Smooth muscle cell (in vitro differentiated cells): ENCODE measurements around the gene CHMP4B. TPM values are rescaled to one million over a fixed set of nuclear protein-coding genes. Genes with fewer than 3 reads are reported as not detected.

Source experiments
- DNase-seq: peaks from one replicate; lab custom pipeline; 2025; ENCODE audit not compliant: unreplicated experiment; lab: John Stamatoyannopoulos, UW
- H2AFZ ChIP-seq: fragments of 200-600 bp; sonication (generic); 2 replicates; pipeline ENCODE4 v1.6.0; 2016; ENCODE audit warnings: antibody characterized with exemption, low read depth, mild to moderate bottlenecking
- H3F3A ChIP-seq: fragments of 200-600 bp; sonication (generic); 2 replicates; pipeline ENCODE4 v1.6.0; 2017; ENCODE audit warnings: antibody characterized with exemption, low read depth
- H3K27ac ChIP-seq: fragments of 200-600 bp; sonication (generic); 2 replicates; pipeline ENCODE4 v1.5.1; 2016; ENCODE audit warnings: low read depth, mild to moderate bottlenecking
- H3K27me3 ChIP-seq: fragments of 200-600 bp; sonication (generic); 2 replicates; pipeline ENCODE4 v1.6.1; 2016; ENCODE audit warnings: low read depth, mild to moderate bottlenecking
- H3K36me3 ChIP-seq: fragments of 200-600 bp; sonication (generic); 2 replicates; pipeline ENCODE4 v1.5.1; 2016; ENCODE audit warnings: low read depth
- H3K4me1 ChIP-seq: fragments of 200-600 bp; sonication (generic); 2 replicates; pipeline ENCODE4 v1.5.1; 2016; ENCODE audit warnings: low read depth
- H3K4me2 ChIP-seq: fragments of 200-600 bp; sonication (generic); 2 replicates; pipeline ENCODE4 v1.6.0; 2016; ENCODE audit warnings: mild to moderate bottlenecking
- H3K4me3 ChIP-seq: fragments of 200-600 bp; sonication (generic); 2 replicates; pipeline ENCODE4 v1.5.1; 2016; ENCODE audit warnings: mild to moderate bottlenecking
- H3K79me2 ChIP-seq: fragments of 200-600 bp; sonication (generic); 2 replicates; pipeline ENCODE4 v1.6.0; 2016; ENCODE audit warnings: low read depth, mild to moderate bottlenecking
- H3K9ac ChIP-seq: fragments of 200-600 bp; sonication (generic); 2 replicates; pipeline ENCODE4 v1.6.0; 2016; ENCODE audit warnings: low read depth
- H3K9me3 ChIP-seq: fragments of 200-600 bp; sonication (generic); replicated peaks from 2 replicates; pipeline ENCODE4 v1.5.1; 2016; ENCODE audit warnings: low read depth
- H4K20me1 ChIP-seq: fragments of 200-600 bp; sonication (generic); 2 replicates; pipeline ENCODE4 v1.6.0; 2016; ENCODE audit warnings: low read depth
- CTCF ChIP-seq: fragments of 200-600 bp; sonication (generic); IDR thresholded peaks from 2 replicates; pipeline ENCODE4 v1.5.1; 2017; ENCODE audit warnings: borderline replicate concordance, mild to moderate bottlenecking, antibody characterized with exemption; ENCODE audit not compliant: insufficient read depth, poor library complexity, severe bottlenecking
- WGBS: methylation state at CpG from one replicate; pipeline ENCODE4 v1.1.7; 2016; ENCODE audit warnings: low lambda C conversion rate; 5-methylcytosine and 5-hydroxymethylcytosine counted together
- polyA plus RNA-seq: library from polyadenylated mRNA; unstranded; fragments of >200 nt; fragmentation: Nextera tagmentation; extraction: Ambion mirVana; gene quantifications from 2 replicates; pipeline ENCODE4 v1.2.1, GENCODE V29; 2016
- total RNA-seq: library from RNA; depleted of rRNA; stranded (reverse); fragments of >200 nt; gene quantifications from 2 replicates; pipeline ENCODE4 v1.2.3, GENCODE V29; 2014

CHMP4B gene
- total and polyA plus RNA-seq, 2 experiments from 2014 or later = 6.2 to 49.4 TPM

GRCh38 chr20:33832103-33832804, 21.1 kb downstream of the CHMP4B start:
- Histone ChIP-seq H3K79me2 (peaks cover 92% of the 10 kb centered on the region), H3F3A (peaks cover 15% of the 10 kb centered on the region), H2AFZ (no peak overlapping the region), H3K4me1 (peaks cover 33% of the 10 kb centered on the region), H3K27ac (no peak overlapping the region), H3K4me3 (no peak overlapping the region), H3K36me3 (no peaks in the 10 kb centered on the region), H3K27me3 (no peaks in the 10 kb centered on the region), H3K4me2 (peak overlapping the region; percentile 9), H3K9ac (no peak overlapping the region), H3K9me3 (no peaks in the 10 kb centered on the region), H4K20me1 (peaks cover 100% of the 10 kb centered on the region)
- TF ChIP-seq CTCF = no peak
- 75% methylated on average over 11 of the region's 11 CpGs for WGBS
- no peak for DNase-seq

GRCh38 chr20:33833333-33833732, 22.2 kb downstream of the CHMP4B start:
- Histone ChIP-seq H3K4me1 (peaks cover 27% of the 10 kb centered on the region), H4K20me1 (peaks cover 100% of the 10 kb centered on the region)
- 21% methylated on average over 1 of the region's 1 CpG for WGBS

GRCh38 chr20:33835615-33836172, 24.5 kb downstream of the CHMP4B start:
- H3K4me1 ChIP-seq = peaks cover 5% of the 10 kb centered on the region
- H4K20me1 ChIP-seq = peaks cover 100% of the 10 kb centered on the region
- no peak overlapping the region for H2AFZ ChIP-seq
- H3K79me2 ChIP-seq = peaks cover 100% of the 10 kb centered on the region
- no peaks in the 10 kb centered on the region for H3K27me3 ChIP-seq
- H3K36me3 ChIP-seq = no peaks in the 10 kb centered on the region
- no peaks in the 10 kb centered on the region for H3F3A ChIP-seq
- no peak overlapping the region for H3K27ac ChIP-seq
- 90% methylated on average over 9 of the region's 9 CpGs for WGBS
- no peak overlapping the region for H3K4me3 ChIP-seq
- no peak for TF ChIP-seq CTCF
- DNase-seq = no peak
- no peak overlapping the region for H3K4me2 ChIP-seq
- H3K9ac ChIP-seq = no peak overlapping the region
- no peaks in the 10 kb centered on the region for H3K9me3 ChIP-seq

More at GRCh38 chr20:33833333-33833732, 22.2 kb downstream of the CHMP4B start:
- Histone ChIP-seq H2AFZ (no peak overlapping the region), H3F3A (peaks cover 10% of the 10 kb centered on the region), H3K4me2 (no peak overlapping the region), H3K4me3 (no peak overlapping the region), H3K9ac (no peak overlapping the region), H3K36me3 (no peaks in the 10 kb centered on the region), H3K27me3 (no peaks in the 10 kb centered on the region), H3K27ac (no peak overlapping the region), H3K79me2 (peaks cover 93% of the 10 kb centered on the region), H3K9me3 (no peaks in the 10 kb centered on the region)
- no peak for TF ChIP-seq CTCF
- no peak for DNase-seq
